NCI-H446 treated with DMSO at 0.1 percent for 48 hours (cell line): ENCODE measurements around the gene CHST14.

ENCODE experiments used
- DNase-seq: peaks from one replicate; lab custom pipeline; 2025; lab: John Stamatoyannopoulos, UW

The CHST14 gene

GRCh38 chr15:40470423-40471104 is at the start of gene CHST14:
Gene CHST14, plus strand, starts transcription at chr15:40470984. Its CDS starts 230 bp downstream, at chr15:40471214.
- DNase-seq, result no peak

GRCh38 chr15:40421246-40422157 is 49.3 kb upstream of the CHST14 start:
- peak; percentile 45 for DNase-seq

- DNase-seq, result no peak
These were observed 46.2 kb upstream of the CHST14 start for GRCh38 chr15:40424483-40425115.

GRCh38 chr15:40425681-40426080 is 45.1 kb upstream of the CHST14 start:
- no peak for DNase-seq

- DNase-seq, result no peak
These were observed 43.6 kb upstream of the CHST14 start for GRCh38 chr15:40427188-40427587.

GRCh38 chr15:40428185-40428584 is 42.6 kb upstream of the CHST14 start:
- no peak for DNase-seq

GRCh38 chr15:40429068-40429710 is 41.6 kb upstream of the CHST14 start:
- DNase-seq, result no peak

- no peak for DNase-seq
These were observed 40.4 kb upstream of the CHST14 start for GRCh38 chr15:40430271-40430805.

- no peak for DNase-seq
These were observed 35.6 kb upstream of the CHST14 start for GRCh38 chr15:40435023-40435709.

- no peak for DNase-seq
These were observed 35.1 kb upstream of the CHST14 start for GRCh38 chr15:40435710-40436089.

GRCh38 chr15:40436116-40436891 is 34.5 kb upstream of the CHST14 start:
- DNase-seq, result no peak

- DNase-seq, result no peak
These were observed 33.7 kb upstream of the CHST14 start for GRCh38 chr15:40436892-40437751.

- DNase-seq, result no peak
These were observed 32.8 kb upstream of the CHST14 start for GRCh38 chr15:40437752-40438687.

- no peak for DNase-seq
These were observed 32.1 kb upstream of the CHST14 start for GRCh38 chr15:40438712-40439111.

- DNase-seq, result no peak
These were observed 31.3 kb upstream of the CHST14 start for GRCh38 chr15:40439461-40439959.

- DNase-seq, result no peak
These were observed 30.6 kb upstream of the CHST14 start for GRCh38 chr15:40439960-40440742.
